HG03159 (cell line): ENCODE results near the gene TLCD5.
A peak's percentile ranks its signal among the peaks of the same experiment; 100 is the strongest.

Experiments used
- ATAC-seq: cut with Tn5 transposase; IDR thresholded peaks from one replicate; pipeline ENCODE4 v1.9.1; 2021; ENCODE audit warnings: mild to moderate bottlenecking, moderate library complexity; ENCODE audit not compliant: unreplicated experiment

TLCD5 gene

DNA sequence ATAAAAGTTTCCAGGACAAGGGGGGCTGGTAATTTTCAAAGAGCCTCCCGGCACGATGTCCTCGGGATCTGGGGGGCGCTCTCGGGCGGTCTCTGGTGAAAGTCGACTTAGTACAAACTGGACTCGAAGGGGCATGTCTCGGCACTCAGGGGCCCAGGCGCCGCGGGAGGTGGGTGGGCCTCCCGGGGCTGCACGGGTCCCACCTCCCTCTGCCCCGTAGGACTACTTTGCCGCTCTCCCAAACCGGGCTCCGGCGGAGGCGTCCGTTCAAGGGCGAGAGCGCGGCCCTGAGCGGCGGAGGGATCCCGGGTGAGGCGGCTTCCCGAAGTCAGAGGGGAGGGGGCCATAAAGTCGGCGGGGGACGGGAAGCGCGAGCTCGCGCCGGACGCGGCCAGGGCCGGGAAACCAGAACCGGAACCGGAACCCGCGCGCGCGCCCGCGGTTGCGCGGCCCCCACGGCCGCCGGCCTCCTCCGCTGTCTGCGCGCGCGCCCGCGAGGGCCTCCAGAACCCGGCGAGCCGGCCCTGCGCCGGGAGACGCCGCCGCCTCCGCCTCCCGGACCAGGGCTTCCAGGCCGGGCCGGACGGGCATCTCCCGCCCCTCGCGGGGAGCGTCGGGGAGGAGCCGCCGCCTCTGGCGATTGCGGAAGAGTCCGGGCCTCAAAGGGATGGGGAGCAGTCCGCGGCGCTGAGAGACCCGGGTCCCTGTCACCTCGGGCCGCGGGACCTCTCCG lies 11.0 kb downstream of the TLCD5 start, which contains the start of gene ARHGEF12:
TSS of gene ARHGEF12 (plus strand) at position 506 of the 733 bp plus-strand sequence. CDS start 831 bp downstream, outside the sequence.
- ATAC-seq, result peak; percentile 69

DNA sequence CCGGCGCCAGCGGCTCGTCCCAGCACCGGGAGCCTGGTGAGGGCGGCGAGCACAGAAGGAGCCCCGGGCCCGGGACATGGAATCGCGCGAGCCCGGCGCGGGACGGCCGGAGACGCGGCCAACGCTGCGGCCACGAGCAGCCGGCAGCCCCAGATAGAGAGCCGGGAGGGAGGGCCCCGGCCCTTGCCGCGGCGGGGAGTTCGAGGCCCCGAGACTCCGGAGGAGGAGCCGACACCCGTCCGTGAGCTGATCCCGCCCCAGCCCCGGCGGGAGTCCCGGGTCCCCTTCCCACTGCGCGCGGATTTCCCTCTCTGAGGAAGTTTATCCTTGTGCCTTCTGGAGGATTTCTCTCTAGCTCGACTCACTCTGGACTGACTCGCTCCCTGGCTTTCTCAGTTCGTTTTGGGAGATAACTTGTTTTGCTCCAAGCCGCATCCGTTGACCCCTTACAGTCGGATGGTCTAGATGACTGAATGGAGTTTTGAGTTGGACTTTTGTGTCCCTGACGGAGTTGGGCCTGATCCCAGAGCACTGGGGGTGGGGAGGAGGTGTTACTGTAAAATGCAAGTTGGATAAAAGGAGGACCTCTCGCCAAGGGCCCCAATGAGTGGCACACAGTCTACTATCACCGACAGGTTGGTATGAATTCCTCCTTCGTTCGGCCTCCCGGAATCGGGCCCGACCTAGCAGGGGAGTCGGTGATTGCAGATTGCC lies 11.7 kb downstream of the TLCD5 start:
- ATAC-seq, result peak; percentile 39

DNA sequence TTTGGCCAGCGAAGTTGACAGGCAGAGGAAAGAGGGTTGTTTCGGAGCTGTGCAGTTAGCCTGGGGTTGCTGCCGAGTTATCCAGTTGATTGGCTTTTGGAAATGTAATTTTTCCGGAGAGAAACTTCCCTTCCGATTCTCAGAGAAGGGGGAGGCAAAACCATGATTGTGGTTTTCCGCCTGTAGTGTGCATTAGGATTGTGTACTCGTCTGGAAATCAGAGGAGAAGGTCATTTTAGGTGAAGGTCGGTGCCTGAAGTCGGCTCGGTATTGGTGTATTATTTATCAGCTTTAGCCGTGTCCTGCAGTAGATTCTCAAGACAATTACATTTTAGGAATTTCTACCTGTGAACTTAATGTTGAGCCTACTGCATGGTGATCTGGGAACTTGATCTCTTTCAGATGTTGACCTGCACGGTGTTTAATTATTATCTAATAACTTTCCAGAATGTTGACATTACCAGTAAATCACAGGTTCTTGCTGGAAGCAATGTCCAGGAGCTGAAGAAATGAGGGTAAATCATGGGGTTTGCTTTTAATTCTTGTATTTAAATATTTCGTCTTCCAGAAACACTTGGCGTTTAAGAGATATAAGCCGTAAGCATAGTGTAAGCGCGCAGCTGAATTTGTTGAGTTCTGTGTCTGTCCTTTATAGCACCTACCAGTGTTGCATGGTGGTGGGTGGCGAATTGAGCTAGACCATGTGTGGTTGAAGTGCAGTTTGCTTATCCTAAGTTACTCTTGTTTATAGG lies 12.4 kb downstream of the TLCD5 start:
- ATAC-seq, result no peak

DNA sequence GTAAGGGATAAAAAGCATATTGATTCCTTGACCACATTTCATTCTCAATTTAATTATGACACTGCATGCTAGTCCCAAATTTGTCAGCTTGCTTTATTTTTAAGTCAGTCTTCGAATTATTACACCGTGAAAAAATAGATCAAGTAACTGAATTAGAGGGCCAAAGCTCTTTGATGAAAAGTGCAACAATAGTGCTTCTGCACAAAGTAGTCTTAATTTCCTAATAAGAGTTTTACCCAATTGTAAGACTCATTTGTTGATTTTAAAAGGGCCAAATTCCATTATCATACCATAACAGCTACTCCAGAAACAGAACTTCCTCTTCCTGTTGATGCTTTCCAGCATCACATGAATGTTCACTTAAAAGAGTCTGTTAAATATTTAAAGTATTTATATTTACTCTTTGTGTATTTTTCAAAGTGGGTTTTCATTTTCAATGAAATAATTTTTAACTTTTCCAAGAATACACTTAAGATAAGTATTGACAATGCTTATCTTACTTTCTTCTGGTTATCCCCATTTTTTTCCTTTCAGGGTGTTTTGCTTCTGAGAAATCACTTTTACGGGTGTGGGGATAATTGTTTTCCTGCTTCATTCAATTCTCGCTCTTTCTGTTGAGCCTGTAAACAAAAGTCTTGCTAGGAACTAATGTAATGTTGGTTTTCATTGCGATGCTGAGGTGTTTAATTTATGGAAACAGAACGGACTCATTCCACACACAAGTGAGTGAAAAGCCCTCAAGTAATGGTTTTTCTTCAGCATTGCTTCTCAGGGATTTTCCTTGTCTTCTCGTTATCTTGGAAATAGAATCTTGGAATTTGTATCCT lies 13.2 kb downstream of the TLCD5 start:
- ATAC-seq, result no peak

DNA sequence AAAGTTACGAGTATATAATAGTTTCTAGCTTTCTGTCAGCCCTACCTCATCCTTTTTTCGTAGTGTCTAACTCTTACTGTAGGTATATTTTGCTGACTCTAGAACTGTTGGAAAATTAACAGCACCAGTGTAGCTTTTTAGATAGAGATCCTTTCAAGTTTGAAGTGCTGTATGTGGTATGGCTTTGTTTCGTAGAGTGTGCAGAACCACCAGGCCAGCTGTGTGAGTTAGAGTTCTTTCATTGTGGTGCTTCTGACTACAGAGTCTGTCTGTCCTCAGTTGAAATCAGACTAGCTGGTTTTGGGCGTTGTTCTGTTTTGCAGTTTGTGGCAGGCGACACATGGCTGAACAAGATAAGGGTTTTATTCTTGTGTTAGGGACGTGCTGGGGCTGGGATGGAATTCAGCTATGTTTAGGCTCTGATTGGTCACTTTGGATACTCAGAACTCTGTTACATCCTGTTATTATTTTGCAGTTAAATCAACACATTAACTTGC lies 14.3 kb downstream of the TLCD5 start:
- ATAC-seq, result no peak

DNA sequence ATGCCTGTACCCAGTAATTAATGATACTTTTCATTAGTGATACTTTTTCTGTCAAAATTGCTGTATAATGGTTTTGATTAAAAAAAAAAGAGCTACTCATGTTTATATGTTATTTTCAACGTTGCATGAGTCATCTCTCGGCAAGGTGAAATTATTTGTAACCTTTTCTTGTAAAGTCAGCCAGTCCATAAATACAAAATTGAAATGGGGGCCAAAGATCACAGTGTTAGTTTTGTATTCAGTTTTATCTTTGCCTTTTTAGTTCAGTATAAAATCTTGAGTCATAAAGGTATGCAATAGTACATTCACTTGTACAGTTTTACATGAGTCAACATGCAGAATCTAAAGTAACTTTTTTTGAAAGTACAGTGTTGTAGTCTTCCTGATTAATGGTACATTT lies 15.4 kb downstream of the TLCD5 start:
- ATAC-seq, result no peak

DNA sequence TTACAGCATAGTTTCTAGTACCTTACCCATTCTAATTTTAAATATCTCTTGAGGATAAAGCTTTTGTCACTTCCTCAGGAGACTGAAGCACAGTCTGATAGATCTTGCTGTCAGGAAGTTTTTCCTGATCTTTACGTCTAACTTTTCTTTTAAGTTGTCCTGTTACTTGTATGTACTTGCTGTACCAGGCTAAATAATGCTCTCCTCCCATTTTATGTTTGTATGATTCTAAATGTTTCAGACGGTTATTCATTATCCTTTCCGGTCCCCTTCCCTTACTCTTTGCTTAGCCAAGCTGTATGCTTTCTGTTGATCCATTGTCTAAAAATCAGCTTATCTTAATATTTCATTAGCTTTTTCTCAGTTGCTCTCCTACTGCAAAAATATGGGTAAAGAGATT lies 17.1 kb downstream of the TLCD5 start:
- no peak for ATAC-seq

DNA sequence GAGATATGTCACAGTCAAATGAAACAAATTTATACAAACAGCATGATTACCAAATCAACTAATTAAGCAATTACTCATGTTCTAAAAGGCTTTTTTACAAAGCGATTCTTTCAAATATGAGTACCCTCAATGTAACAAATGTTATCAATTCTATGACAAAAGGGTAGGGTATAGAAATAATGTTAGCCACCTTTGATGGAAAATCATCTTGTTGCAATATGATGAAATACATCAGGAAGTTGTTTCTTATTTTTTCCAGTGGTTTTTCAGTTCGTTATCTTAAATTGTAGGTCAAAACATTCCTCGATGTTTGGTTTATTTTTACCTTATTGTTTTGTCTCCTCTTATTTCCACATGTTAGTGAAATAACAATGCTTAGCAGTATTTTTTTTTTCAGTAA lies 17.6 kb downstream of the TLCD5 start:
- ATAC-seq, result no peak

DNA sequence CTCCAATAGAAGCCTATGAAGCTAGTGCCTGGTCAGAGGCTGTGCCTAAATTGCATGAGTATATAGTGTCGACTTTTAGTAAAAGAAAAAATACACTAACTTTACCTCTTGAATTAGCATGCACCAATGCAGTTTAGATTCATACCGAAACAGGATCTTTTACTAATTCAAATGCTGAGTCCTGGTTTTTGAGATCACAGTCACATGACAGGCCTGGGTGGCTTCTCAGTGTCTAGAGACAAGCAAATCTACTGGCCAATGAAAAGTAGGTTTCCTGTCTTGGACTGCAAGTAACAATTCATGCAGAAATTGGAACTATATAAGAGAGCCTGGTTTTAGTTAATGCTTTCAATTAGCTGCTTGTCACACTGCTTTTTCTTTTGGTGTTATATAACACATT lies 18.3 kb downstream of the TLCD5 start:
- no peak for ATAC-seq

DNA sequence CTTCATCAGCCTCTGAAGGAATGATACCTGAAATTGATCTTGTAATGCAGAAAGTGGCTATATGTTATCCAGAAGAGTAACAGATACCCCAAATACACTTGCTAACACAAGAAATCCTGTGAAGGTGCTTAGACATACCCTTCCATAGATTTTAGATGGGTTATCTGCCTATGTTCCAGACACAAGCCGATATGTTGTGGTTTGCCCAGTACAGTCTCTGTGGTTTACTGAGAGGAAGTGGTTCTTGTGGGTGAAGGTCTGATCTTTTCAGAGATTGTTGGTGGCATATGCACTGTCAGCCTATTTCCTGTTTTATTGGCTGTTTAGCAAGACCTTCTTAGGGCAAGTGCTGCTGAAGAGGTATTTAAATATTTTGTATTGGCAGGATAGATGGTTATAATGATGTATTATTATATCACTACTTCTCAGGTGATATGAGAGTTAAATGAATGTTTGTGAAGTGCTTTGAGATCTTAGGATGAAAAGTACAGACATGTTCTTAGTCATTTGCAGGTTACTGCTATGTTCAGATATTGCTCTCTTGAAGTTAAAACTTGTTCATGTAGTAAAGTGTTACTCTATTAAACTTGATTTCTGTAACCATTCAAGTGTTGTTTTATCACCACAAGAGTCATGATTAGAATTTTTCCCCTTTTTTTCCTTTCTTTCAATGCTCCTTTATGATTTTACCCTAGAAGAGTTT lies 19.4 kb downstream of the TLCD5 start:
- peak; percentile 87 for ATAC-seq

DNA sequence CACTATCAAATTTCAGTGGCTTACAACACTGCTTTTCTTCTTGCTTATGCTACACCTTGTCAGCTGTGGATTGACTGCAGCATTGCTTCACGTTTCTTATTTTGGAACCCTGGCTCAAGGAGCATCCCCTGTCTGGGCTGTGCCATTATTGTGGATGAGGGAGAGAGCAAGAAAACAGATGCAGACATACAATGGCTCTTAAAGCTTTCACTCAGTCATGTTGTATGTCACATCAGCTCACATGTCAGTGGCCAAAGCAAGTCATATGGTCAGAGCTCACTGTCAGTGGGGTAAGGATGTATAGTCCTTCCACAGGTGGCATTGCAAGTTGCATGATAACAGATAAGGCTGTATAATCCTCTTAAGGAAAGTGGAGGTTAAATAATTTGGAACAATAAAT lies 21.1 kb downstream of the TLCD5 start:
- ATAC-seq, result no peak

DNA sequence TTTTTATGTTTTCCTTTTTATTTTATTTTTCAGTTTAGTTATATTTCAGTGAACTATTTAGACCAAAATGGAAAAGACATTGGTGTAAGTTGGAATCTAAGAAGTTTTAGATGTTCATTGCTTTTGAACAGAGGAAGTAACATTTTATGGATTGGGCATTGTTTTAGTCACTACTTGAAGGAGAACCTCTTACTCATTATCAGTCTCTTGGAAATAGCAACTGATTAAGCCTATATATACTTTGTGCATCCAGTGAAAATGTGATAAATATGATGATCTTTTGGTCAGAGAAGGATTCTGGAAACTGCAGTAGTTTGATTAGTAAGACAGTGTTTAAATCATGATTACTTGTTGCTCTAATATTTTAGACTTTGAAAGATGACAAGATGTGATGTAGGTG lies 25.5 kb downstream of the TLCD5 start:
- ATAC-seq, result no peak

DNA sequence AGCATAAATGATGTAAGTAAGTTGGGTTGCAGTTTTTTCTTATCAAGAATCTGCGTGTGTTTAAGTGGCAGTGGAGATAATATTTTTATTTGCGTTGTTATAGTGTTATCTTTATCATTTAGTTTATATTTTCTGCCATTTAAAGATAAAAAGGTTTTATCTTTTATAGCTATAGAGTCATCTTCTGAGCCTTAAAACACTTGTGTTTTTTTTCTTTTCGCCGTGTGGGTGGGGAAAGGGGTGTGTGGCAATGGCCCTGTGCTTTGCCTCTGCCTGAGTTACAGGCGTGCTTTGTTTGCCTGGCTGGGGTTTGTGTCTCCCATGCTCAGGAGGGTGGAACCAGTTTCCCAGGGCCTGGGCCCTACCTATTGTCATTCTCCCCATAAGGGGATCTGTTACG lies 27.3 kb downstream of the TLCD5 start:
- ATAC-seq, result no peak

DNA sequence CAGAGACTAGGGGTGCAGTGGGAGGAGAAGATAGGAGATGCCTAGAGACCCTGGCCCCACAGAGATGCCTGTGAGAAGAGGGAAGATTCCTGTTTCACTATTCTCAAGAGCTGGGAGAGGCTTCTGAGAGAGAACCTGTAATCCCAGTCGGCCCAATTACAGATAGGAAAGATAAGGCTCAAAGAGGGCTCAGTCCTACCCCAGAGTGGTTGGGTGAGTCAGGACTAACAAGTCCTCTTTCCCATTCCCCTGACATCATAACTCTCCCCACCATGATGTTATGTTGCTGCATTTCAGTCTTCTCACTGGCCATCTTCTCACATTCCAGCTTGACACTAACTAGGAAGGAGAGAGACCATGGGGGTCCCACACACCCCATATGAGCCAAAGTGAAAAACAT lies 29.0 kb downstream of the TLCD5 start:
- no peak for ATAC-seq

DNA sequence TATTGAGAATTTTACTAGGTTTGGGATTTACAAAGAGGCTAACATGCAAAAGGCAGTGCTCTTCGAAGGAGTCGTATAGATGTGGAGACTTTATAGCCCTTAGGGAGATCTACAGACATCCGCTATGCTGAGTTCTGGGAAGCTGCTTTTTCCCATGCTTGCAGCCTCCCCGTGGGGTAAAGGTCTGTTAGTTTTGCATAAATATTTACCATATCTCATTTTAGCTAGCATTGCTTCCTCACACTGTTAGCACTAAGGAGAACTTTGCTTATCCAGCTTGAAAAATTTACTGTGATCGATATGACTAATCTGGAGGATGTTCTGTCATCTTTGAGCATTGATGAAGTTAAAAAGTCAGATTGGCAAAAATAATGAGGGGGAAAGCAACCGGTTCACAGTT lies 29.7 kb downstream of the TLCD5 start:
- no peak for ATAC-seq

DNA sequence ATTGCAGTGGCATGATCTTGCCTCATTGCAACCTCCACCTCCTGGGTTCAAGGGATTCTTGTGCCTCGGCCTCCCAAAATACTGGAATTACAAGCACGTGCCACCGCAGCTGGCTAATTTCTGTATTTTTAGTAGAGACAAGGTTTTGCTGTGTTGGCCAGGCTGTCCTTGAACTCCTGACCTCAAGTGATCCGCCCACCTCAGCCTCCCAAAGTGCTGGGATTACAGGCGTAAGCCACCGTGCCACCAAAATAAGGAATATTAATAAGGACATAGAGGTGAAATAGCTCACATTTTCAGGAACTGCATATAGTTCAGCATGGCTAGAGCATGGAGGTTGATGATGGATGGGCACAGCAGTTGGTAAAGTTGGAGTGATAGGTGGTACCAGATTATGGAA lies 32.5 kb downstream of the TLCD5 start:
- ATAC-seq, result no peak

DNA sequence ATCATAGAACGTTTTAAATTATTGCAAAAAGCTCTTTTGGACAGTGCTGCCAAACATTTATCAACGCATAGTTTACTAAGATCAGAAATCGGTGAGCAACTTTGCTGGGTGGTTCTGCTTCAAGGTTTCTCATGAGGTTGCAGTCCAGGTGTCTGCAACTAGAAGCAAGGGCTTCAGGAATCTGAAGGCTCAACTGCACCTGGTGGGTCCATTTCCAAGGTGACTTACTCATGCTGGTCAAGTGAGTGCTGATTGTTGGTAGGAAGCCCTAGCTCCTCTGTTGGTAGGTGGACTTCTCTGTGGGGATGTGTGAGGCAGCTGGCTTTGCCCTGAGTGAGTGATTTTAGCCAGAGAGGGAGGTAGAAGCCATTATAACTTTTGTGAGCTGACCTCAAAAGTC lies 33.6 kb downstream of the TLCD5 start:
- no peak for ATAC-seq

DNA sequence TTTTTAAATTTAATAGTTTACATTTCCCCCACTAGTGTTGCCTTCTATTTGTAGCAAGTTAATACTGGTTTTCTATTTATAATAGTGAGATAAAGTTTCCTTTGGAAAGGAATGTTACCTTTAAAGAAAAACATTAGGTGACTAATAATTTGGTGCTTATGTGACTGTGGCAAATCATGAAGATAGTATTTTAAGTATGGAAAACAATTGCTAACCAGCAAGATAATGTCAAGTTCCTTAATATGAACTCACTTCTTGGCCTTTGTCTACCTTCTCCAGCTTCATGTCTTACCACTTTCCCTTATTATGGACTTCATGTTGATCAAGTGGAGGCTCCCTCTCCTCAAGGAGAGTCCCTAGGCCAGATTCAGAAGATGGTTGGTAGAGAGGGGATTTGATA lies 38.3 kb downstream of the TLCD5 start:
- no peak for ATAC-seq

DNA sequence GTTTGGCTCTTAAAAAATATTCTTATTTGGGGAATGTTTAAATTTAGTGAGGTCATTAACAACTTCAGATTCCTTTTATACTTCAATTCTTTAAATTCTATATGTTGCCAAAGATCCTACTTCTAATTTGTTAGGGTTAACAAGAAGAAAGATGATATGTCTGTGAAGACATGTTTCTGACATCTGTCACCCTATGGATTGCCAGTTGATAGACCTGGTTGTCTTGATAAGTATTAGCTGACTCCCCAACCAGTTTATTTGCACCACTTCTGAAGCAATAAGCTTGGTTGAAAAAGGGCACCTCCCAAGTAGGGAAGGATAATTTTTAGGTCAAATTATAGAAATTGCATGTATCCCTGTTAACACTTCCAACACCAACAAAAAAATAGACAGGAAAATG lies 40.4 kb downstream of the TLCD5 start:
- ATAC-seq, result no peak

DNA sequence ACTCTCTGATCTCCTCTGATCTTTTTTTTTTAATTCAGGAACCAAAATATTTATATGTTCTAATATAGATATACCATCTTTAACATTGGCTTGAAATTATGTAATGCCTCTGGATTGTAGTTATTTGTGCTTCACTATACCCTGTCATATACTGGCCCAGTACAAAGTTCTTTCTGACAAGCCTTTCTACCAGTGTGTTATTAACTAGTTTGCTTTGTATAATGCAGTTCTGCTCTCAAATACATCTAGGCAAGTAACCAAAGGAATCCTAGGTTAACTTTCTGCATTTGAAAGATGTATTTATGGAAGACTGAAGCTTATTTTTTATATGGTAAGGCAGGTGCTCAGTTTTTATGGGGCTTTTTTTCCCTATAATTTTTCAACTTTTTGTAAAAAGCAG lies 47.2 kb downstream of the TLCD5 start:
- ATAC-seq, result no peak
